OCI-LY7 (cell line): ENCODE results near the gene MTA3. TPM values are rescaled to one million over a fixed set of nuclear protein-coding genes. Genes with fewer than 3 reads are reported as not detected.

Experiments
- BruUV-seq: library from RNA; stranded (reverse); fragments of 400-500 nt; replicated peaks from 2 replicates; lab custom pipeline; 2021; lab: Mats Ljungman, UMichigan
- CTCF ChIA-PET: fragments of 300-600 bp; sonication (Branson Sonifier 250); formaldehyde crosslinking; loops from one replicate; lab custom pipeline; 2022; ENCODE audit warnings: antibody characterized with exemption; ENCODE audit not compliant: unreplicated experiment; lab: Charles Lee
- POLR2A ChIA-PET: fragments of 300-600 bp; sonication (Branson Sonifier 250); formaldehyde crosslinking; loops from one replicate; lab custom pipeline; 2022; ENCODE audit warnings: antibody characterized with exemption; lab: Charles Lee
- DNase-seq: peaks from one replicate; pipeline ENCODE4 v3.0.0-alpha.2; 2015; ENCODE audit warnings: low spot score
- H2AFZ ChIP-seq: fragments of 200-600 bp; sonication (generic), shearing (Covaris generic); 2 replicates; pipeline ENCODE4 v1.6.1; 2014; ENCODE audit warnings: mild to moderate bottlenecking, antibody characterized with exemption, low read length, moderate library complexity
- H3K27ac ChIP-seq: fragments of 200-600 bp; sonication (generic); 2 replicates; pipeline ENCODE4 v1.5.1; 2014; ENCODE audit warnings: mixed run types, low read depth, mild to moderate bottlenecking, moderate library complexity, low read length, inconsistent platforms; ENCODE audit not compliant: poor library complexity, severe bottlenecking
- H3K36me3 ChIP-seq: fragments of 200-600 bp; sonication (generic); 2 replicates; pipeline ENCODE4 v1.6.1; 2014; ENCODE audit warnings: mild to moderate bottlenecking, antibody characterized with exemption, low read length, moderate library complexity, mixed read lengths; ENCODE audit not compliant: insufficient read depth
- H3K4me1 ChIP-seq: fragments of 200-600 bp; sonication (generic); 2 replicates; pipeline ENCODE4 v1.5.1; 2014; ENCODE audit warnings: mild to moderate bottlenecking, low read length; ENCODE audit not compliant: insufficient read depth, poor library complexity, severe bottlenecking
- H3K4me2 ChIP-seq: fragments of 200-600 bp; sonication (generic); 2 replicates; pipeline ENCODE4 v1.6.1; 2014; ENCODE audit warnings: mild to moderate bottlenecking, low read length
- H3K4me3 ChIP-seq: fragments of 200-600 bp; sonication (generic); 2 replicates; pipeline ENCODE4 v1.5.1; 2014; ENCODE audit warnings: mild to moderate bottlenecking, low read depth, low read length; ENCODE audit not compliant: poor library complexity, severe bottlenecking
- H3K79me2 ChIP-seq: fragments of 200-600 bp; sonication (generic); 2 replicates; pipeline ENCODE4 v1.6.1; 2016; ENCODE audit warnings: low read depth, mild to moderate bottlenecking, low read length, moderate library complexity, mixed read lengths; ENCODE audit not compliant: insufficient read depth
- H3K9me2 ChIP-seq: fragments of 200-600 bp; sonication (generic); 2 replicates; pipeline ENCODE4 v1.6.1; 2016; ENCODE audit warnings: mild to moderate bottlenecking, low read length, mixed read lengths; ENCODE audit not compliant: insufficient read depth
- H3K9me3 ChIP-seq: fragments of 200-600 bp; sonication (generic); 2 replicates; pipeline ENCODE4 v1.6.1; 2014; ENCODE audit warnings: mild to moderate bottlenecking, mixed run types, low read length, mixed read lengths
- H4K20me1 ChIP-seq: fragments of 200-600 bp; sonication (generic); 2 replicates; pipeline ENCODE4 v1.6.1; 2014; ENCODE audit warnings: mild to moderate bottlenecking, antibody characterized with exemption, low read length, moderate library complexity, mixed read lengths; ENCODE audit not compliant: insufficient read depth
- EZH2phosphoT487 ChIP-seq: fragments of 200-600 bp; sonication (generic); IDR thresholded peaks from 2 replicates; pipeline ENCODE4 v1.6.1; 2018; ENCODE audit warnings: low read depth, borderline replicate concordance, mild to moderate bottlenecking, mixed run types, antibody characterized with exemption, low read length, moderate library complexity, mixed read lengths
- intact Hi-C: fragments of 100-400 bp; cut with micrococcal nuclease; formaldehyde crosslinking; loops from one replicate; pipeline ENCODE4 v1.10.0; 2022; ENCODE audit not compliant: unreplicated experiment
- total RNA-seq, 2 experiments: library from RNA; depleted of rRNA in 1 of 2; stranded (reverse); fragments of >200 nt in 1 of 2; shearing (Covaris generic) in 1 of 2; gene quantifications; 2 replicates each; pipeline ENCODE4 v1.2.3, GENCODE V29; 2014 to 2022
- TF ChIP-seq, protein P1 (sequence below): fragments of 200-600 bp; sonication (generic); conservative IDR thresholded peaks from 2 replicates; pipeline ENCODE4 v1.5.1; 2014; ENCODE audit warnings: mild to moderate bottlenecking, antibody characterized with exemption, low read length, moderate library complexity, mixed read lengths

MTA3 gene
- total RNA-seq, 2 experiments from 2014 or later, result 72.7 to 205 TPM

DNA sequence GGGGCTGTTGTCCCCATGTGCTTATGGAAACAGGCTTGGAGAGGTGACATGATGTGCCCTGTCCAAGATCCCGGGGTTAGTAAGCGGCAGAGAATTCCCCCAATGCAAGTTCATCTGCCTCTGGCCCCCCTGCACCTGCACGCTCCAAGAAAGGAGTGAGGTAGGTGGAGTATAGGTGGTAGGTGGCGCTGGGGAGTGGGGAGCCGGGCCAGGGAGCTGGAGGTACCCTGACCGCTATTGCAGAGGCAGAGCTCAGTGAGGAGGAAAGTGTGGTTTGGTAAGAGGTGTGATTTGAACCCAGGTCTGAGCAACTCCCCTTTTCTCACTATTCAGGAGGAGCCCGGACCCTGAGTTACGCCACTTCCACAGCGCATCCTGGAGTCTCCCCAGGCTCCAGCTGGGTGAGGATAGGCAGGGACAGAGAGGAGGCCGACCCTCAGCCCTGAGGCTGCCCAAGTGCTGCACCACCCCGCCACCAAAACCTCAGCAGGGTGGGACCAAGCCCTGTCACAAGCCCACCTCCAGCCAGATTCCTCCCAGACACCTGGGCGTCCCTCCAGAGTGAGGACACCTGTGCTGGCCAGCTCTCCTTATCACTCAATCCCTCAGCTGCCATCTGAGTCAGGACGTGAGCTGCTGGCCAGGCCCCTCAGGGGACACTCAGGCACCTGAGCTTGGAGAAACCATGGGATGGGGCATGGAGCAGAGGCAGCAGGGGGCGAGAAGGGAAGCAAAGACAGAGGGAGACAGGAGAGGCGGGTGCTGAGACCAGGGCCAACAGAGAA is 218.3 kb downstream of the MTA3 start:
- Histone ChIP-seq H3K27ac (no peak overlapping the region), H3K4me2 (no peak overlapping the region), H4K20me1 (no peaks in the 10 kb centered on the region), H2AFZ (no peak overlapping the region), H3K4me1 (no peaks in the 10 kb centered on the region), H3K36me3 (no peaks in the 10 kb centered on the region), H3K79me2 (no peaks in the 10 kb centered on the region), H3K9me3 (no peaks in the 10 kb centered on the region), H3K9me2 (no peaks in the 10 kb centered on the region), H3K4me3 (no peak overlapping the region)
- POLR2A ChIA-PET, result interaction anchor here (0.6 kb wide), 1 partner anchor 28 kb away, joined by 4 read pairs; no protein-coding TSS in a partner anchor
- CTCF ChIA-PET, result no interaction called here
- BruUV-seq, result no TSS peak
- no peak for DNase-seq
- intact Hi-C loops, result no loop called here
- no peak for TF ChIP-seq EZH2phosphoT487
- TF ChIP-seq, protein P1, sequence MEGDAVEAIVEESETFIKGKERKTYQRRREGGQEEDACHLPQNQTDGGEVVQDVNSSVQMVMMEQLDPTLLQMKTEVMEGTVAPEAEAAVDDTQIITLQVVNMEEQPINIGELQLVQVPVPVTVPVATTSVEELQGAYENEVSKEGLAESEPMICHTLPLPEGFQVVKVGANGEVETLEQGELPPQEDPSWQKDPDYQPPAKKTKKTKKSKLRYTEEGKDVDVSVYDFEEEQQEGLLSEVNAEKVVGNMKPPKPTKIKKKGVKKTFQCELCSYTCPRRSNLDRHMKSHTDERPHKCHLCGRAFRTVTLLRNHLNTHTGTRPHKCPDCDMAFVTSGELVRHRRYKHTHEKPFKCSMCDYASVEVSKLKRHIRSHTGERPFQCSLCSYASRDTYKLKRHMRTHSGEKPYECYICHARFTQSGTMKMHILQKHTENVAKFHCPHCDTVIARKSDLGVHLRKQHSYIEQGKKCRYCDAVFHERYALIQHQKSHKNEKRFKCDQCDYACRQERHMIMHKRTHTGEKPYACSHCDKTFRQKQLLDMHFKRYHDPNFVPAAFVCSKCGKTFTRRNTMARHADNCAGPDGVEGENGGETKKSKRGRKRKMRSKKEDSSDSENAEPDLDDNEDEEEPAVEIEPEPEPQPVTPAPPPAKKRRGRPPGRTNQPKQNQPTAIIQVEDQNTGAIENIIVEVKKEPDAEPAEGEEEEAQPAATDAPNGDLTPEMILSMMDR, result no peak

- H2AFZ ChIP-seq, result no peak overlapping the region
- H3K36me3 ChIP-seq, result no peaks in the 10 kb centered on the region
- intact Hi-C loops, result no loop called here
- H3K4me3 ChIP-seq, result no peak overlapping the region
- no peaks in the 10 kb centered on the region for H4K20me1 ChIP-seq
- H3K79me2 ChIP-seq, result no peaks in the 10 kb centered on the region
- no peak for DNase-seq
- POLR2A ChIA-PET, result no interaction called here
- CTCF ChIA-PET, result no interaction called here
- H3K4me1 ChIP-seq, result no peaks in the 10 kb centered on the region
- no TSS peak for BruUV-seq
- H3K4me2 ChIP-seq, result no peak overlapping the region
- H3K27ac ChIP-seq, result no peak overlapping the region
- no peaks in the 10 kb centered on the region for H3K9me2 ChIP-seq
- H3K9me3 ChIP-seq, result no peaks in the 10 kb centered on the region
- TF ChIP-seq, protein P1, result no peak
- TF ChIP-seq EZH2phosphoT487, result no peak
These were observed 219.0 kb downstream of the MTA3 start for GRCh38 chr2:42787424-42787787.
